Activated T-cell treated with anti-CD3 and anti-CD28 coated beads, Interleukin-2, amount 50 U/mL, for 4 hours (primary cell): ENCODE results near the gene CAGE1. TPM values are rescaled to one million over a fixed set of nuclear protein-coding genes. Genes with fewer than 3 reads are reported as not detected.
"Not testable (repeated sequence)": the region's sequence is repeated elsewhere in the genome, so short reads cannot be mapped to it uniquely, and the experiment has no call there.

Experiments
- ATAC-seq, 2 donors: fragments of 200-7000 bp; cut with Tn5 transposase; one replicate each; pipeline ENCODE4 v1.10.0; 2021
- DNase-seq: peaks from one replicate; pipeline ENCODE4 v3.0.0-alpha.2; 2020
- H3K27me3 Mint-ChIP-seq: one replicate; pipeline ENCODE4 v1.8.0; 2021; ENCODE audit warnings: low read depth, mixed read lengths
- H3K36me3 Mint-ChIP-seq: one replicate; pipeline ENCODE4 v1.8.0; 2022; ENCODE audit warnings: mixed read lengths; ENCODE audit not compliant: insufficient read depth
- H3K4me1 Mint-ChIP-seq: one replicate; pipeline ENCODE4 v1.8.0; 2021; ENCODE audit warnings: low read depth, mixed read lengths
- H3K4me3 Mint-ChIP-seq: one replicate; pipeline ENCODE4 v1.8.0; 2021; ENCODE audit warnings: mild to moderate bottlenecking, moderate library complexity, mixed read lengths
- H3K9me3 Mint-ChIP-seq: one replicate; pipeline ENCODE4 v1.8.0; 2021; ENCODE audit warnings: mixed read lengths
- total RNA-seq, 3 donors: library from RNA; stranded (reverse); gene quantifications; one replicate each; pipeline ENCODE4 v1.2.1, GENCODE V29; 2021

The CAGE1 gene
- total RNA-seq, 3 donors from 2014 or later = 0.10 to 0.16 (median 0.13) TPM

GRCh38 chr6:7338031-7338430, 51.5 kb downstream of the CAGE1 start:
- Mint-ChIP-seq H3K4me1 (no peaks in the 10 kb centered on the region), H3K9me3 (no peaks in the 10 kb centered on the region), H3K36me3 (no peaks in the 10 kb centered on the region), H3K27me3 (peaks cover 6% of the 10 kb centered on the region), H3K4me3 (no peak overlapping the region)
- DNase-seq = no peak
- ATAC-seq = no peak

GRCh38 chr6:7335519-7335918, 54.0 kb downstream of the CAGE1 start:
- H3K36me3 Mint-ChIP-seq = no peaks in the 10 kb centered on the region
- H3K27me3 Mint-ChIP-seq = peaks cover 6% of the 10 kb centered on the region
- H3K9me3 Mint-ChIP-seq = no peaks in the 10 kb centered on the region
- H3K4me3 Mint-ChIP-seq = no peak overlapping the region
- DNase-seq (no peak), ATAC-seq (no peak)
- no peaks in the 10 kb centered on the region for H3K4me1 Mint-ChIP-seq

- DNase-seq (no peak), ATAC-seq (no peak)
- Mint-ChIP-seq H3K27me3 (peaks cover 2% of the 10 kb centered on the region), H3K4me3 (no peak overlapping the region), H3K4me1 (no peaks in the 10 kb centered on the region), H3K9me3 (no peaks in the 10 kb centered on the region), H3K36me3 (no peaks in the 10 kb centered on the region)
Observed at GRCh38 chr6:7334685-7335084, 54.9 kb downstream of the CAGE1 start.

GRCh38 chr6:7332090-7332745, 57.3 kb downstream of the CAGE1 start:
- H3K9me3 Mint-ChIP-seq = no peaks in the 10 kb centered on the region
- H3K4me3 Mint-ChIP-seq = no peak overlapping the region
- no peaks in the 10 kb centered on the region for H3K4me1 Mint-ChIP-seq
- no peak for DNase-seq
- H3K27me3 Mint-ChIP-seq = peaks cover 4% of the 10 kb centered on the region
- no peak for ATAC-seq
- no peaks in the 10 kb centered on the region for H3K36me3 Mint-ChIP-seq

- DNase-seq = no peak
- H3K9me3 Mint-ChIP-seq = no peaks in the 10 kb centered on the region
- no peak for ATAC-seq
- H3K4me1 Mint-ChIP-seq = no peaks in the 10 kb centered on the region
- no peaks in the 10 kb centered on the region for H3K36me3 Mint-ChIP-seq
- no peak overlapping the region for H3K4me3 Mint-ChIP-seq
- peaks cover 6% of the 10 kb centered on the region for H3K27me3 Mint-ChIP-seq
Observed at GRCh38 chr6:7331452-7331851, 58.1 kb downstream of the CAGE1 start.

- Mint-ChIP-seq H3K36me3 (no peaks in the 10 kb centered on the region), H3K4me1 (no peaks in the 10 kb centered on the region)
- ATAC-seq = no peak
Observed at GRCh38 chr6:7328243-7328642, 61.3 kb downstream of the CAGE1 start.

GRCh38 chr6:7325750-7326149, 63.8 kb downstream of the CAGE1 start:
- no peak for DNase-seq
- H3K36me3 Mint-ChIP-seq = no peaks in the 10 kb centered on the region
- H3K27me3 Mint-ChIP-seq = peaks cover 16% of the 10 kb centered on the region
- H3K4me1 Mint-ChIP-seq = no peaks in the 10 kb centered on the region
- no peak for ATAC-seq
- peaks cover 5% of the 10 kb centered on the region for H3K9me3 Mint-ChIP-seq
- H3K4me3 Mint-ChIP-seq = no peak overlapping the region

More at GRCh38 chr6:7328243-7328642, 61.3 kb downstream of the CAGE1 start:
- DNase-seq = no peak
- Mint-ChIP-seq H3K9me3 (peaks cover 5% of the 10 kb centered on the region), H3K27me3 (peaks cover 15% of the 10 kb centered on the region), H3K4me3 (no peak overlapping the region)

GRCh38 chr6:7324520-7324919, 65.0 kb downstream of the CAGE1 start:
- Mint-ChIP-seq H3K4me3 (no peak overlapping the region), H3K36me3 (no peaks in the 10 kb centered on the region), H3K27me3 (peaks cover 20% of the 10 kb centered on the region), H3K4me1 (no peaks in the 10 kb centered on the region), H3K9me3 (peaks cover 5% of the 10 kb centered on the region)
- DNase-seq (no peak), ATAC-seq (no peak)

GRCh38 chr6:7323074-7323473, 66.5 kb downstream of the CAGE1 start:
- Mint-ChIP-seq H3K4me1 (no peaks in the 10 kb centered on the region), H3K27me3 (peaks cover 20% of the 10 kb centered on the region), H3K9me3 (peaks cover 5% of the 10 kb centered on the region), H3K36me3 (no peaks in the 10 kb centered on the region), H3K4me3 (no peak overlapping the region)
- ATAC-seq (no peak), DNase-seq (no peak)

- H3K27me3 Mint-ChIP-seq = peaks cover 15% of the 10 kb centered on the region
- DNase-seq, H3K36me3 Mint-ChIP-seq, H3K4me3 Mint-ChIP-seq, ATAC-seq, H3K4me1 Mint-ChIP-seq, H3K9me3 Mint-ChIP-seq: not testable (repeated sequence)
Observed at GRCh38 chr6:7321866-7322265, 67.7 kb downstream of the CAGE1 start.

GRCh38 chr6:7319406-7319805, 70.1 kb downstream of the CAGE1 start:
- H3K4me1 Mint-ChIP-seq, H3K36me3 Mint-ChIP-seq, H3K4me3 Mint-ChIP-seq, ATAC-seq, H3K27me3 Mint-ChIP-seq, DNase-seq, H3K9me3 Mint-ChIP-seq: not testable (repeated sequence)

- peaks cover 5% of the 10 kb centered on the region for H3K27me3 Mint-ChIP-seq
- no peaks in the 10 kb centered on the region for H3K36me3 Mint-ChIP-seq
- H3K4me3 Mint-ChIP-seq = no peak overlapping the region
- ATAC-seq = no peak
- DNase-seq = no peak
- peaks cover 9% of the 10 kb centered on the region for H3K4me1 Mint-ChIP-seq
- H3K9me3 Mint-ChIP-seq = no peaks in the 10 kb centered on the region
Observed at GRCh38 chr6:7317538-7317937, 72.0 kb downstream of the CAGE1 start.

- Mint-ChIP-seq H3K9me3 (no peaks in the 10 kb centered on the region), H3K4me1 (peaks cover 12% of the 10 kb centered on the region), H3K4me3 (no peak overlapping the region), H3K36me3 (no peaks in the 10 kb centered on the region), H3K27me3 (peaks cover 5% of the 10 kb centered on the region)
- DNase-seq (no peak), ATAC-seq (no peak)
Observed at GRCh38 chr6:7316658-7317533, 72.6 kb downstream of the CAGE1 start.

GRCh38 chr6:7315948-7316365, 73.6 kb downstream of the CAGE1 start:
- peaks cover 19% of the 10 kb centered on the region for H3K4me1 Mint-ChIP-seq

More at GRCh38 chr6:7315948-7316365, 73.6 kb downstream of the CAGE1 start:
- H3K27me3 Mint-ChIP-seq = peaks cover 5% of the 10 kb centered on the region
- ATAC-seq (no peak), DNase-seq (no peak)
- no peak overlapping the region for H3K4me3 Mint-ChIP-seq
- H3K36me3 Mint-ChIP-seq = peaks cover 1% of the 10 kb centered on the region
- H3K9me3 Mint-ChIP-seq = no peaks in the 10 kb centered on the region
